BJ (cell line): ENCODE measurements around the gene PEX14. TPM values are rescaled to one million over a fixed set of nuclear protein-coding genes. Genes with fewer than 3 reads are reported as not detected.

Experiments
- CTCF ChIA-PET: fragments of 350-600 bp; formaldehyde crosslinking; extraction: SDS; loops from one replicate; lab custom pipeline; 2021; ENCODE audit warnings: antibody characterized with exemption, inconsistent platforms; lab: Yijun Ruan, JAX
- POLR2A ChIA-PET: fragments of 300-600 bp; sonication (Branson Sonifier 250); formaldehyde crosslinking; extraction: SDS; loops from one replicate; lab custom pipeline; 2021; ENCODE audit warnings: antibody characterized with exemption; lab: Charles Lee
- DNase-seq: peaks from one replicate; pipeline ENCODE4 v3.0.0-alpha.2; 2011; ENCODE audit warnings: low read depth
- H3K27me3 ChIP-seq: 2 replicates; pipeline ENCODE4 v1.6.0; 2011; ENCODE audit warnings: low read length; ENCODE audit not compliant: control insufficient read depth, insufficient read depth
- H3K36me3 ChIP-seq: 2 replicates; pipeline ENCODE4 v1.5.1; 2011; ENCODE audit warnings: low read length; ENCODE audit not compliant: control insufficient read depth, insufficient read depth
- H3K4me3 ChIP-seq: 2 replicates; pipeline ENCODE4 v1.5.1; 2011; ENCODE audit warnings: low read depth, mild to moderate bottlenecking, control low read depth, low read length
- polyA plus RNA-seq: library from polyadenylated mRNA; depleted of rRNA; stranded (reverse); fragments of >200 nt; gene quantifications from 2 replicates; pipeline ENCODE4 v1.2.3, GENCODE V29; 2011
- TF ChIP-seq, protein P1 (sequence below): IDR thresholded peaks from 2 replicates; pipeline ENCODE4 v1.5.1; 2011; ENCODE audit warnings: low read depth, mild to moderate bottlenecking, control low read depth, inconsistent platforms, low read length, moderate library complexity; ENCODE audit not compliant: insufficient read depth

Gene PEX14
- polyA plus RNA-seq, 1 experiment, result 10.1 TPM

DNA sequence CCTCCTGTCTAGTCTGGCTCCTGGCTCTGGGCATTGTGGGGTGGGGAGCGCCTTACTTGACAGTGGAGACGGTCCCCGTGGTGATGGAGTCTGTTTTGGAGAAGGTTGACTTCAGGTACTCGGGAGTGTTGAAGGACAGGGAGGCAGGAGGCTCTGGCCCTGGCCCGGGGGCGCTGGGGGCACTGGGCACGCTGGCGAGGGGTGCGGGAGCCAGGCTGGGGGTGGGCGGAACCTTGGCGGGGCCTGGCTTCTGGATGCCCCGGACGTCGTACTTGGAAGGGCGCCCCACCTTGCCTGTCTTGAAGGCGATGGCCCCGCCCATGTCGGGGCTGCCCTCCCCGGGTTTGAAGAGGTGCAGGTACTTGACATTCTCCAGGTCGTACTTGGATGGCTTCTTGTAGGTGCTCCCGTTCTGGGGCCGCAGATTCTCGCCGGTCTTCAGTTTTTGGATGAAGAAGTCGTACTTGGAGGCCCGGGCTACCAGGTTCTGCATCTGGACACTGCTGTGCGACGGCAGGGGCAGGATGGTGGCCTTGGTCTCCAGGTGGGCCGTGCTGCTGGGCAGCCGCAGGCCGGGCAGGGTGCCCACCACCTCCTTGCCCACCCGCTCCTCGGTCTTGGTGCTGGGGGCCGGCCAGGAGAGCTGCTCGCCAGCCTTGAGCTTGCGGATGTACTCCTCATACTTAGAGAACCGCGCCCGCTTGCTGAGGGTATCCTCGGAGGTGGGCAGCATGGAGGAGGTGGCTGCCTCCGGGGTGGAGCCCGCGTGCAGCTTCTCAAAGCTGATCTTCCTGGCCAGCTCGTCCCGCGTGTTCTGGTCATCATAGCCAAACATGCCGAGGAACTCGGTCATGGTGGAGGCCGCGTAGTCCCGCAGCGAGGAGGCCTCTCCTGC lies 185.1 kb downstream of the PEX14 start:
- Histone ChIP-seq H3K4me3 (no peak overlapping the region), H3K27me3 (no peaks in the 10 kb centered on the region), H3K36me3 (no peaks in the 10 kb centered on the region)
- ChIA-PET CTCF (no interaction called here), POLR2A (no interaction called here)
- no peak for DNase-seq
- TF ChIP-seq, protein P1, sequence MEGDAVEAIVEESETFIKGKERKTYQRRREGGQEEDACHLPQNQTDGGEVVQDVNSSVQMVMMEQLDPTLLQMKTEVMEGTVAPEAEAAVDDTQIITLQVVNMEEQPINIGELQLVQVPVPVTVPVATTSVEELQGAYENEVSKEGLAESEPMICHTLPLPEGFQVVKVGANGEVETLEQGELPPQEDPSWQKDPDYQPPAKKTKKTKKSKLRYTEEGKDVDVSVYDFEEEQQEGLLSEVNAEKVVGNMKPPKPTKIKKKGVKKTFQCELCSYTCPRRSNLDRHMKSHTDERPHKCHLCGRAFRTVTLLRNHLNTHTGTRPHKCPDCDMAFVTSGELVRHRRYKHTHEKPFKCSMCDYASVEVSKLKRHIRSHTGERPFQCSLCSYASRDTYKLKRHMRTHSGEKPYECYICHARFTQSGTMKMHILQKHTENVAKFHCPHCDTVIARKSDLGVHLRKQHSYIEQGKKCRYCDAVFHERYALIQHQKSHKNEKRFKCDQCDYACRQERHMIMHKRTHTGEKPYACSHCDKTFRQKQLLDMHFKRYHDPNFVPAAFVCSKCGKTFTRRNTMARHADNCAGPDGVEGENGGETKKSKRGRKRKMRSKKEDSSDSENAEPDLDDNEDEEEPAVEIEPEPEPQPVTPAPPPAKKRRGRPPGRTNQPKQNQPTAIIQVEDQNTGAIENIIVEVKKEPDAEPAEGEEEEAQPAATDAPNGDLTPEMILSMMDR, result no peak

DNA sequence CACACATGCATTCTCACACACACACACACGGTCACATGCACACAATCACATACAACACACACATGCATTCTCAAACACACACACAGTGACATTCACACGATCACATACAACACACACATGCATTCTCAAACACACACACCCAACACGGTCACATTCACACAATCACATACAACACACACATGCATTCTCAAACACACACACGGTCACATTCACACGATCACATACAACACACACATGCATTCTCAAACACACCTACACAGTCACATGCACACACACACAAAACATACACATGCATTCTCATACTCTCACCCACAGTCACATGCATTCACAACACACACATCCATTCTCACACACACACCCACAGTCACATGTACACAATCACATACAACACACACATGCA lies 186.7 kb downstream of the PEX14 start:
- H3K4me3 ChIP-seq, result no peak overlapping the region
- no peaks in the 10 kb centered on the region for H3K36me3 ChIP-seq
- TF ChIP-seq, protein P1, result no peak
- H3K27me3 ChIP-seq, result no peaks in the 10 kb centered on the region
- no peak for DNase-seq
- CTCF ChIA-PET, result no interaction called here
- POLR2A ChIA-PET, result no interaction called here

DNA sequence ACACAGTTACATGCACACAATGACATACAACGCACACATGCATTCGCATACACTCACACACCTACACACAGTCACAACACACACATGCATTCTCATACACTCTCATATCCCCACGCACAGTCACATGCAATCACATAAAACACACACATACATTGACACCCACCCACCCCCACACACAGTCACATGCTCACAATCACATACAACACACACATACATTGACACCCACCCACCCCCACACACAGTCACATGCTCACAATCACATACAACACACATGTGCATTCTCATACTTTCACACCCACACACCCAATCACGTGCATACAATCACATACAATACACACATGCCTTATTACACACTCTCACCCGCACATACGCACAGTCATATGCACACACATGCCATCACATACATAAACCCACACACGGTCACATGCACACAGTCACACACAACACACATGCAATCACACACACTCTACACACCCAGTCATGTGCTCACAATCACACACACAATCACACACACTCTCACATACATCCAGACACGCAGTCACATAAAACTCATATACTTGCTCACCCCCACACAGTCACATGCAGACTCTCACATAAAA lies 187.4 kb downstream of the PEX14 start:
- DNase-seq, result no peak
- TF ChIP-seq, protein P1, result no peak
- ChIA-PET CTCF (no interaction called here), POLR2A (no interaction called here)
- Histone ChIP-seq H3K36me3 (no peaks in the 10 kb centered on the region), H3K27me3 (no peaks in the 10 kb centered on the region), H3K4me3 (no peak overlapping the region)

DNA sequence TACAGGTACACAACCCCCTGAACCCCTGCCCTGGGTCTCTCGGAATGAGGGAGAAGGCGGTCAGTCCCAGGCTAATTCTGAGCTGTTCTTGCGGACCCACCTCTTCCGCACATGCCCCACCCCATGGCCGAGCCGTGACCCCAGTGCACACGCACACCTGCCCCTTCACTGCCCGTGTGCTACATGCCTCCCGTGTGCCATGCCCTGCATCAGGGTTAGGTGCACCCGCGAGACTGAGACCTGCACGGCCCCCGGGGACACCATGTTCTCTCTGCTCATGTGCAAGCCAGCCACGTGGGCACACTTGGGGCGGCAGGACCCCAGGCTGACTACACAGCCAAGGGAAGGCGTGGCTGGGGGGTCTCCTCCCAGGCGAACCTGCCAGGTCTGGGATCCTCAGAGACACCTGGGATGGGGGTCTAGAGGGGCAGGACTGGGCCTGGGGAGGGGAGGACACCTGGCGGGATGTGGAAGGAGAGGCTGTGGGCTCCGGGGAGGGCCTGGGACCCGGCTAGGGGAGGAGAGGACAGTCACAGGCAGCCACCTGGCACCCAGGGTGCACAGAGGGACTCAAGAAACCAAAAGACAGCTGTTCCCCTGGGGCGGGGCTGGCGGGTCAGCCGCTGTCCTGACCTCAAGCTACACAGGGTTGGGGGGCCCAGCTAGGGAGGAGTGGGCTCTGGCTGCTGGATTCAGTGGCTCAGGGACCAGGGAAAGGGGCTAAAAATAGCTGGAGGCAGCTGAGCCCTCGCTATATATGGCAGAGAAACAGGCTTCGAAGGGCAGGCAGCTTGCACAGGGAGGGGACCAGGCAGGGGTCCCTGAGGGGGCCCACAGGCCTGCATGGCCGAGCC lies 188.3 kb downstream of the PEX14 start:
- ChIA-PET POLR2A (no interaction called here), CTCF (no interaction called here)
- TF ChIP-seq, protein P1, result no peak
- H3K36me3 ChIP-seq, result no peaks in the 10 kb centered on the region
- H3K27me3 ChIP-seq, result no peaks in the 10 kb centered on the region
- DNase-seq, result no peak
- no peak overlapping the region for H3K4me3 ChIP-seq

DNA sequence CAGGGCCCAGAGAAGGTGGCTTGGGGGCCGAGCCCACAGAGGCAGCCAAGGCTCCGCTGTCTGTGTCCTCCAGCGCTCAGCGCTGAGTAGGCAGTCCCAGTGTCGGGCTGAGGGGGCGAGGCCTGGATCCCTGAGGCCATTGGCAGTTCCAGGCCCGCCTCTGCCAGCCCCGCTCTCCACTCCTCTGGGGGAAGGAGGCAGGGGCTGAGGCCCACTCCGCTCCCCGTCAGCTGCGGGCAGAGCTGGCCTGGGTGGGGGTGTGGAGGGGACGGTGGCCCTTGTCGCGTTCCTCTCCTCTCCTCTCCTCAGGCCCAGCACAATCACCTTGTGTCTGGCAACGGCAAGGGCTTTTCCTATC lies 188.9 kb downstream of the PEX14 start:
- TF ChIP-seq, protein P1, result no peak
- H3K4me3 ChIP-seq, result no peak overlapping the region
- H3K36me3 ChIP-seq, result no peaks in the 10 kb centered on the region
- ChIA-PET CTCF (no interaction called here), POLR2A (no interaction called here)
- DNase-seq, result no peak
- H3K27me3 ChIP-seq, result no peaks in the 10 kb centered on the region
